Measurements from ENCODE around the gene BCL7C. TPM values are rescaled to one million over a fixed set of nuclear protein-coding genes. Genes with fewer than 3 reads are reported as not detected.

Gene BCL7C
- total and polyA plus RNA-seq, 12 donors: 7.7 to 88.3 (median 33.9) TPM

- intact Hi-C loops (cut with DNase I): loop anchor here in 1 of 2 donors (10.0 kb wide), 1 partner anchor 63 kb away; the partner anchor contains the start of gene HSD3B7
Observed at GRCh38 chr16:30921748-30922419, 28.0 kb upstream of the BCL7C start.

DNA sequence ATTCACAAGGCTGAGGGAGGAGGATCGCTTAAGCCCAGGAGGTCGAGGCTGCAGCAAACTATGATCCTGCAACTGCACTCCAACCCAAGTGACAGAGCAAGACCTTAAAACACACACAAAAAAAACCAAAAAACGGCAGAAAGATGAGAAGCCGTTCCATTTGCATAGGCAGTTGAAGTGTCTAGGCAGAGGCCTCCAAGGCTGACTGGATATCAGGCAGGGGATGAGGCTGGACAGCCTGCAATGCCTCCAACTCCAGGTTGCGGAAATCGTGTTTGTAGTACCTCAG is 27.5 kb upstream of the BCL7C start:
- H3K9me3 ChIP-seq (replicated peaks in 1 of 3): no peaks in the 10 kb centered on the region
- intact Hi-C loops (cut with DNase I): loop anchor here in 1 of 2 donors (10.0 kb wide), 1 partner anchor 63 kb away; the partner anchor contains the start of gene HSD3B7
- peak in 1 of 7 donors; percentile 47 for DNase-seq
- peak overlapping the region in 2 of 4 donors; percentile 53 to 56 for H3K4me3 ChIP-seq
- TF ChIP-seq POLR2A (IDR thresholded peaks at IDR 0.05): no peak
- TF ChIP-seq, protein P1, sequence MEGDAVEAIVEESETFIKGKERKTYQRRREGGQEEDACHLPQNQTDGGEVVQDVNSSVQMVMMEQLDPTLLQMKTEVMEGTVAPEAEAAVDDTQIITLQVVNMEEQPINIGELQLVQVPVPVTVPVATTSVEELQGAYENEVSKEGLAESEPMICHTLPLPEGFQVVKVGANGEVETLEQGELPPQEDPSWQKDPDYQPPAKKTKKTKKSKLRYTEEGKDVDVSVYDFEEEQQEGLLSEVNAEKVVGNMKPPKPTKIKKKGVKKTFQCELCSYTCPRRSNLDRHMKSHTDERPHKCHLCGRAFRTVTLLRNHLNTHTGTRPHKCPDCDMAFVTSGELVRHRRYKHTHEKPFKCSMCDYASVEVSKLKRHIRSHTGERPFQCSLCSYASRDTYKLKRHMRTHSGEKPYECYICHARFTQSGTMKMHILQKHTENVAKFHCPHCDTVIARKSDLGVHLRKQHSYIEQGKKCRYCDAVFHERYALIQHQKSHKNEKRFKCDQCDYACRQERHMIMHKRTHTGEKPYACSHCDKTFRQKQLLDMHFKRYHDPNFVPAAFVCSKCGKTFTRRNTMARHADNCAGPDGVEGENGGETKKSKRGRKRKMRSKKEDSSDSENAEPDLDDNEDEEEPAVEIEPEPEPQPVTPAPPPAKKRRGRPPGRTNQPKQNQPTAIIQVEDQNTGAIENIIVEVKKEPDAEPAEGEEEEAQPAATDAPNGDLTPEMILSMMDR (IDR thresholded peaks at IDR 0.05): no peak
- H3K36me3 ChIP-seq (replicated peaks in 1 of 2): no peaks in the 10 kb centered on the region
- WGBS, 4 donors: 25 to 33% (median 27%) methylated on average over 5 to 6 of the region's 6 CpGs
- no peaks in the 10 kb centered on the region for H3K27me3 ChIP-seq
- H3K27ac ChIP-seq: peak overlapping the region in 4 of 5 donors; percentile 62 to 95 (median 90)
- H3K4me1 ChIP-seq (replicated peaks in 1 of 2): peaks cover 7 to 13% of the 10 kb centered on the region in 2 donors

More at GRCh38 chr16:30921748-30922419, 28.0 kb upstream of the BCL7C start:
- TF ChIP-seq, protein P1 (IDR thresholded peaks at IDR 0.05): peak; percentile 83 to 97 (median 95)
- peak in 1 of 2 donors; percentile 45 for TF ChIP-seq POLR2A (IDR thresholded peaks at IDR 0.05)
- no peaks in the 10 kb centered on the region for H3K27me3 ChIP-seq
- peaks cover 7 to 13% of the 10 kb centered on the region in 2 donors for H3K4me1 ChIP-seq (replicated peaks in 1 of 2)
- peak; percentile 89 to 97 (median 92) for DNase-seq
- no peaks in the 10 kb centered on the region for H3K9me3 ChIP-seq (replicated peaks in 1 of 3)
- H3K4me3 ChIP-seq: peak overlapping the region in 2 of 4 donors; percentile 53 to 56
- H3K36me3 ChIP-seq (replicated peaks in 1 of 2): no peaks in the 10 kb centered on the region
- 0 to 2% (median 0%) methylated on average over 24 to 37 of the region's 37 CpGs for WGBS, 4 donors
- H3K27ac ChIP-seq: peak overlapping the region; percentile 34 to 95 (median 85)

DNA sequence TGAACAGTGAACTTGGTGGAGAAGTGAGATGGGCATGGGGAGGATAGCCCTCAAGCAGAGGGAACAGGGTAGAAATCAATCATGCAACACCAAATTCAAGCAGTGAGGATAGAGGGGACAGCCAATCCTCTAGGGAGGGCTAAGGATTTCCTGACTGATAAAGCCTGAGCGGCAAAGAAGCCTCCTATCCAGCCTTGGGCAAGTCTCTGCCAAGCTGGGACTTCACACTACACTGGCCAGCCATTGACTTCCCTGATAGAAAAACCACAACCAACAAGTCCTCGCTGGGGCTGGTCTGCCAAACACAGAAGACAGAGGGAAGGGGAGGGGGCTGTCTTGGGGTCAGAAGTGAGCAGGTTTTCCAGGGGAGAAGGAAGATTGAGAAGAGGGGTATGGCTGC is 27.0 kb upstream of the BCL7C start:
- WGBS, 4 donors: 66 to 77% (median 71%) methylated on average over 2 of the region's 2 CpGs
- Histone ChIP-seq H3K27me3 (no peaks in the 10 kb centered on the region), H3K36me3 (replicated peaks in 1 of 2) (no peaks in the 10 kb centered on the region), H3K4me3 (no peak overlapping the region), H3K27ac (no peak overlapping the region), H3K9me3 (replicated peaks in 1 of 3) (no peaks in the 10 kb centered on the region), H3K4me1 (replicated peaks in 1 of 2) (peaks cover 7 to 13% of the 10 kb centered on the region in 2 donors)
- intact Hi-C loops (cut with DNase I): loop anchor here in 1 of 2 donors (10.0 kb wide), 1 partner anchor 64 kb away; the partner anchor contains the start of gene HSD3B7
- DNase-seq: no peak
- TF ChIP-seq POLR2A (IDR thresholded peaks at IDR 0.05): no peak
- TF ChIP-seq, protein P1 (IDR thresholded peaks at IDR 0.05): no peak

DNA sequence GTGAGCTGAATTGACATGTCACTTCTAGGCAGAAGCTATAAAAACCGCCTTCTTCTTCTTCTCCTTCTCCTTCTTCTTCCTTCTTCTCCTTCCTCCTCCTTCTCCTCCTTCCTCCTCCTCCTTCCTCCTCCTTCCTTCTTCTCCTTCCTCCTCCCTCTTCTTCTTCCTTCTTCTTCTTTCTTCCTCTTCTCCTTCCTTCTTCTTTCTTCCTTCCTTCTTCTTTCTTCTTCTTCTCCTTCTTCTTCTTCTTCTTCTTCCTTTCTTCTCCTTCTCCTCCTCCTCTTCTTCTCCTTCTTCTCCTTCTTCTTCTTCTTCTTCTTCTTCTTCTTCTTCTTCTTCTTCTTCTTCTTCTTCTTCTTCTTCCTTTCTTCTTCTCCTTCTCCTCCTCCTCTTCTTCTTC is 24.7 kb upstream of the BCL7C start:
- DNase-seq: no peak
- Histone ChIP-seq H3K4me3 (no peak overlapping the region), H3K36me3 (replicated peaks in 1 of 2) (no peaks in the 10 kb centered on the region), H3K27ac (no peak overlapping the region), H3K9me3 (replicated peaks in 1 of 3) (no peaks in the 10 kb centered on the region), H3K4me1 (replicated peaks in 1 of 2) (peaks cover 6 to 7% of the 10 kb centered on the region in 2 donors), H3K27me3 (no peaks in the 10 kb centered on the region)
- TF ChIP-seq, protein P1 (IDR thresholded peaks at IDR 0.05): no peak
- no peak for TF ChIP-seq POLR2A (IDR thresholded peaks at IDR 0.05)
- intact Hi-C loops (cut with DNase I): no loop called here
- 75 to 93% (median 82%) methylated on average over 1 of the region's 1 CpG for WGBS, 4 donors

Measured in adrenal gland (tissue), 12 donors.